Vagina (tissue), 2 donors: Measurements from ENCODE around the gene SGCD. TPM values are rescaled to one million over a fixed set of nuclear protein-coding genes. Genes with fewer than 3 reads are reported as not detected.

Experiments
- DNase-seq, 2 donors: peaks; one replicate each; pipeline ENCODE4 v3.0.0-alpha.2; 2017; ENCODE audit errors: extremely low spot score in 2 of 2
- H3K27ac ChIP-seq: fragments of 200-600 bp; sonication (generic); one replicate; pipeline ENCODE4 v1.5.1; 2019
- H3K27me3 ChIP-seq: fragments of 200-600 bp; sonication (generic); one replicate; pipeline ENCODE4 v1.5.1; 2019
- H3K36me3 ChIP-seq, 2 donors: fragments of 200-600 bp; sonication (generic); one replicate each; pipeline ENCODE4 v1.5.1; 2017 to 2019
- H3K4me1 ChIP-seq: fragments of 200-600 bp; sonication (generic); one replicate; pipeline ENCODE4 v1.5.1; 2019
- H3K4me3 ChIP-seq, 2 donors: fragments of 200-600 bp; sonication (generic); 1 replicate in 1 of 2; 2 replicates in 1 of 2; pipeline ENCODE4 v1.5.1; 2016 to 2019
- H3K9me3 ChIP-seq: fragments of 200-600 bp; sonication (generic); one replicate; pipeline ENCODE4 v1.5.1; 2019
- CTCF ChIP-seq, 3 experiments: fragments of 450-650 bp in 2 of 3; fragments of 200-600 bp in 1 of 3; sonication (generic) in 1 of 3; IDR thresholded peaks; one replicate each; pipeline ENCODE4 v1.5.1; 2017 to 2019; ENCODE audit warnings: antibody characterized with exemption in 3 of 3, mild to moderate bottlenecking in 2 of 3, moderate library complexity in 2 of 3
- POLR2A ChIP-seq, 2 donors: fragments of 450-650 bp; IDR thresholded peaks; one replicate each; pipeline ENCODE4 v1.6.1; 2017; ENCODE audit warnings: antibody characterized with exemption in 2 of 2, mild to moderate bottlenecking in 2 of 2, moderate library complexity in 2 of 2
- POLR2AphosphoS5 ChIP-seq, 2 donors: sonication (generic); formaldehyde crosslinking; IDR thresholded peaks; one replicate each; pipeline ENCODE4 v1.9.0; 2017; ENCODE audit warnings: antibody characterized with exemption in 2 of 2, mild to moderate bottlenecking in 2 of 2, low read depth in 1 of 2; ENCODE audit not compliant: insufficient read depth in 1 of 2
- intact Hi-C: fragments of 100-400 bp; cut with DNase I; formaldehyde crosslinking; loops from one replicate; pipeline ENCODE4 v1.15.1; 2023
- total RNA-seq: library from RNA; depleted of rRNA; stranded (reverse); fragments of >200 nt; gene quantifications from one replicate; pipeline ENCODE4 v1.2.3, GENCODE V29; 2016

The SGCD gene
- 6.9 TPM for total RNA-seq

DNA sequence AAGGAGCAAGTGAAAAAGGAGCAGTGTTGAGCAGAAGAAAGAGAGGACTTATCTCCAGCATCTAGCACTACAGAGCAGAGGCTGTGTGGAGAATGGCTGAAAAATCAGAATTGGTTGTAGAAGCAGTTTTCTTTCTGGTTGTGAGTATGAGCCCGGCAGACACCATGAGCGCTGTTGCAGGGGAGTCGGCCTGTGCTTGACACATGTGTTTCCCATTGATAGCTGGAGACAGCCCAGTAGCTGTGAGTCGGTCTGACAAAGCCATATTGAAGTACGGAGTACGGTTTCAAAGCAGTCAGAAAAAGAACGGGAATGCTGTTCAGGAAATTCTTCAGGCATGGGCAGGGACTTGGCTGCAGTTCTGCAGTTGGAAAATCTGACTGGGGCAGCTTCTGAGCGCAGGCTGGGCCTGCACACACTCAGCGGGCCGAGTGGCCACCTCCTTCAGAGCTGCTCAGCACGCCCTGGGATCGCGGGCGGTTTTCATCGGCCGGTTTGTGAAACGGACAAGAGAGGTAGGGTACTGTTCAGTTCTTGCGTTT, at the start of gene SGCD:
Gene SGCD, plus strand, starts transcription at position 447 of the 542 bp plus-strand sequence.
- Histone ChIP-seq H3K36me3 (no peaks in the 10 kb centered on the region), H3K27me3 (no peaks in the 10 kb centered on the region), H3K27ac (peak within 1 kb of the TSS; percentile 52), H3K4me3 (peak within 1 kb of the TSS; percentile 41 to 43), H3K4me1 (peaks cover 11% of the 10 kb centered on the region), H3K9me3 (no peaks in the 10 kb centered on the region)
- intact Hi-C loops: no loop called here
- no peak for DNase-seq
- TF ChIP-seq CTCF (IDR thresholded peaks at IDR 0.05) (no peak), POLR2AphosphoS5 (IDR thresholded peaks at IDR 0.05; ENCODE audit: insufficient read depth in 1 of 2, low read depth in 1 of 2) (peak in 1 of 2 donors; percentile 73), POLR2A (IDR thresholded peaks at IDR 0.05) (no peak)

DNA sequence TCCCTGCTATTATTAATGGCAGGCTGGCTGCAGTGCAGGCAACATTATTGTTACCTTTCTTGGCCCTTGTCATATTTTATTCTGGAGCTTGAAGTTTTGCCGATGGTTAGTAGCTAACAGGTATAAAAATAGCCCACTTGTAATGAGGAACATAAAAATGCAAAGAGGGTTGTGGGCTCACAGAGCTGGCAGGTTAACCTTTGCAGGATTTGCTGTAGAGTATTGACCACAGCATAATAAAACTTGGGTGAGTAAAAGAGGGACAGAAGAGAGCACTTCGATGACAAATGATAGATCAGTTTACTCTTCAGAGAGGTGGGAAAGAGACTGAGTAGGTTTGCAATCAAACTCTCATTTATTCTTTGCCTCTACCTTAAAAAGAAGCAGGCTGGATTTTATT, 49.7 kb upstream of the SGCD start:
- intact Hi-C loops: no loop called here
- Histone ChIP-seq H3K4me1 (no peaks in the 10 kb centered on the region), H3K27ac (no peak overlapping the region), H3K9me3 (no peaks in the 10 kb centered on the region), H3K36me3 (no peaks in the 10 kb centered on the region), H3K27me3 (no peaks in the 10 kb centered on the region), H3K4me3 (no peak overlapping the region)
- no peak for TF ChIP-seq POLR2A (IDR thresholded peaks at IDR 0.05)
- TF ChIP-seq POLR2AphosphoS5 (IDR thresholded peaks at IDR 0.05; ENCODE audit: insufficient read depth in 1 of 2, low read depth in 1 of 2): no peak
- TF ChIP-seq CTCF (IDR thresholded peaks at IDR 0.05): no peak
- no peak for DNase-seq

GRCh38 chr5:156295431-156295830, 31.5 kb upstream of the SGCD start:
- Histone ChIP-seq H3K36me3 (no peaks in the 10 kb centered on the region), H3K27me3 (no peaks in the 10 kb centered on the region), H3K4me3 (no peak overlapping the region), H3K27ac (no peak overlapping the region), H3K9me3 (no peaks in the 10 kb centered on the region), H3K4me1 (no peaks in the 10 kb centered on the region)
- intact Hi-C loops: no loop called here
- no peak for DNase-seq
- TF ChIP-seq POLR2A (IDR thresholded peaks at IDR 0.05): no peak

DNA sequence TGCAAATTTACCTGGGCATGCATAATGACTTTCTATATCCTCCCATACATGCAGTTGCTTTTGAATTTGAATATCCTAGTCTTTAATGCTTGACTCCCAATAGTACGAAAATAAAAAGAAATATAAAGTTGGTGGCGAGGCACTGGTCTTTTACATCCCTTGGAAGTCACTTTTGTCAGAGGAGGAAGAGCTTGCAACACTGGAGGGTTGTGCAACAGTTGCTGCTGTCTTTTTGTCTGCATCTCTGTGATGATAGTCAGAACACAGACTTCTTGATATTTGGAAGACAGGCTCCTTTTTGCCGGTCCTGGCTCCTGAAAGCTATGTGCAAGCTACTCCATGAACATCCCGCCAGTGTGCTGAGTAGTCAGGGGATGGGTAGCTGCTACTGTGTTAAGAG, 16.8 kb upstream of the SGCD start:
- TF ChIP-seq POLR2AphosphoS5 (IDR thresholded peaks at IDR 0.05; ENCODE audit: insufficient read depth in 1 of 2, low read depth in 1 of 2) (no peak), POLR2A (IDR thresholded peaks at IDR 0.05) (no peak), CTCF (IDR thresholded peaks at IDR 0.05) (no peak)
- H3K27ac ChIP-seq: no peak overlapping the region
- intact Hi-C loops: loop anchor here (10.0 kb wide), 1 partner anchor 1785 kb away; no protein-coding TSS in a partner anchor

GRCh38 chr5:156312897-156313694, 13.9 kb upstream of the SGCD start:
- no peaks in the 10 kb centered on the region for H3K9me3 ChIP-seq
- no peak for TF ChIP-seq CTCF (IDR thresholded peaks at IDR 0.05)
- no peak for TF ChIP-seq POLR2A (IDR thresholded peaks at IDR 0.05)
- no peak for TF ChIP-seq POLR2AphosphoS5 (IDR thresholded peaks at IDR 0.05; ENCODE audit: insufficient read depth in 1 of 2, low read depth in 1 of 2)
- intact Hi-C loops: loop anchor here (10.0 kb wide), 1 partner anchor 1782 kb away; no protein-coding TSS in a partner anchor

More for the DNA sequence above, 16.8 kb upstream of the SGCD start:
- Histone ChIP-seq H3K36me3 (no peaks in the 10 kb centered on the region), H3K9me3 (no peaks in the 10 kb centered on the region), H3K4me1 (no peaks in the 10 kb centered on the region), H3K4me3 (no peak overlapping the region), H3K27me3 (no peaks in the 10 kb centered on the region)
- DNase-seq: no peak

More at GRCh38 chr5:156312897-156313694, 13.9 kb upstream of the SGCD start:
- Histone ChIP-seq H3K27ac (no peak overlapping the region), H3K27me3 (no peaks in the 10 kb centered on the region), H3K36me3 (no peaks in the 10 kb centered on the region), H3K4me1 (no peaks in the 10 kb centered on the region), H3K4me3 (no peak overlapping the region)
- DNase-seq: no peak
